Activated CD4-positive, alpha-beta T cell treated with anti-CD3 and anti-CD28 coated beads, Interleukin-2, amount 50 U/mL, for 4 hours (primary cell): ENCODE measurements around the gene ZNF771.
A peak's percentile ranks its signal among the peaks of the same experiment; 100 is the strongest.

ENCODE experiments used
- DNase-seq, 2 experiments: peaks; one replicate each; pipeline ENCODE4 v3.0.0-alpha.2; 2020

ZNF771 gene

DNA sequence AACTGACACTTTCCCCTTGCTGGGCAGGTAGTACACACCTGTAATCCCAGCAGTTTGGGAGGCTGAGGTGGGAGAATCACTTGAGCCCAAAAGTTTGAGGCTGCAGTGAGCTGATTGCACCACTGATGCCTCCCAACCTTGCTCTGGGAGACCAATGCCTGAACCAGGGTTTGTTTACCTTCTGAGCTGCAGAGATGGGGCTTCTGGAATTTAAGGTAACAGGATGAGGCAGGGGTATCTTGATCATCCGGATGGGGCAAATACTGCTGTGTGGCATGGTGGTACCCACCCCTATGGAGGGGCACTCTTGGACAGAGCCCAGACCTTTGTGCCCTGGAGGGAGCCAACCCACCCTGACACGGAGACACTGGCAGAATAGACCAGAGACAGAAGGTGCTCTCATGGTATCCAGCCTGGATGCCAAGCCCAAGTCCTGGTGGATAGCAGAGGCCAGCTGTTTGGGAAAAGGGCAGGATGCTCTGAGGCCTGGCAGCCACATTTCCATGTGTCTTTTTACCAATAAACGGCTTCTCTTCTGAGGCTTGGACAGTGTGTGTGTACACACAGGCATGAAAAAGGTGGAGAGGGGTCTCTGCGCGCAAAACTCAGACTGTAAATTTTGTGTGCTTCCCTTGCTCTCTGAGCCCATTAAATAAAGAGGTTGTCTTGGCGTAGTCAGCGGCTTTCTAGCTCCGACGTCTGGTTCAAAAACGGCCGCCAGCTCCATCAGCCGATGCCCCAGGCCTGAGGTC is 7.8 kb upstream of the ZNF771 start:
- DNase-seq, result no peak

DNA sequence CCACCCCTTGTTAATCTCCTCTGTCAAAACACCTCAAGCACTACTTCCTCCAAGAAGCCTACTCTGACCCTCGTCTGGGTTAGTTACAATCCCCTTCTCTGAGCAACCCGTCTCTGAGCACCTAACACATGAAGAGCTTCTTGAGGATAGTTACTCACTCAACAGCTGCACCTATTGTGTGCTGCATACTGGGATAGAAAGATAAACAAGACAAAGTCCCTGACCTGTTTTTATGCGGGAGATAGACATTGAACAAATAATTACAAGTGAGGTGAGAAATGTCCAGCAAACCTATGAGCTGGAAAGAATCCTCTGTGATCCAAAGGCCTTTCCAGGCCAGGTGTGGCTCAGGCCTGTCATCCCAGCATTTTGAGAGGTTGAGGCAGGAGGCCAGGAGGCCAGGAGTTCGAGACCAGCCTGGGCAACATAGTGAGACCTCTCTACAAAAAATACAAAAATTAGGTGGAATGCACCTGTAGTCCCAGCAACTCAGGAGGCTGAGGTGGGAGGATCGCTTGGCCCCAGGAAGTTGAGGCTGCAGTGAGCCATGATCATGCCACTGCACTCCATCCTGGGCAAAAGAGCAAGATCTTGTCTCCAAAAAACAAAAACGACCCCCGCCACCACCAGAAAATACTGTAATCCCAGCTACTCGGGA is 5.5 kb upstream of the ZNF771 start:
- no peak for DNase-seq

DNA sequence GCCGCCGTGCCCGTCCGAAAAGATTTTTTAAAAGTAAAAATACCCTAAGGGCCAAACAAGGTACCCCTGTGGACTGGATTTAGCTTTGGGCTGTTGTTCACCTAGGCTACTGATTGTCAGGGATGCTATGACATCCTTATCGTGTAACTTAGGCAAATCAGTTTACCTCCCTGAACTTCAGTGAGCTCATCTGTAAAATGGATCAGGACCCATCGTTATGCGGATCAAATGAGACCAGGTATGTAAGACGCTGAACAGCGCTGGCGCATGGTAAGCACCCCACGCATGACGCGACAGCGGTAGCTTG is 658 bp upstream of the ZNF771 start:
- no peak for DNase-seq

GRCh38 chr16:30407804-30408534 is 563 bp downstream of the ZNF771 start:
- no peak for DNase-seq

DNA sequence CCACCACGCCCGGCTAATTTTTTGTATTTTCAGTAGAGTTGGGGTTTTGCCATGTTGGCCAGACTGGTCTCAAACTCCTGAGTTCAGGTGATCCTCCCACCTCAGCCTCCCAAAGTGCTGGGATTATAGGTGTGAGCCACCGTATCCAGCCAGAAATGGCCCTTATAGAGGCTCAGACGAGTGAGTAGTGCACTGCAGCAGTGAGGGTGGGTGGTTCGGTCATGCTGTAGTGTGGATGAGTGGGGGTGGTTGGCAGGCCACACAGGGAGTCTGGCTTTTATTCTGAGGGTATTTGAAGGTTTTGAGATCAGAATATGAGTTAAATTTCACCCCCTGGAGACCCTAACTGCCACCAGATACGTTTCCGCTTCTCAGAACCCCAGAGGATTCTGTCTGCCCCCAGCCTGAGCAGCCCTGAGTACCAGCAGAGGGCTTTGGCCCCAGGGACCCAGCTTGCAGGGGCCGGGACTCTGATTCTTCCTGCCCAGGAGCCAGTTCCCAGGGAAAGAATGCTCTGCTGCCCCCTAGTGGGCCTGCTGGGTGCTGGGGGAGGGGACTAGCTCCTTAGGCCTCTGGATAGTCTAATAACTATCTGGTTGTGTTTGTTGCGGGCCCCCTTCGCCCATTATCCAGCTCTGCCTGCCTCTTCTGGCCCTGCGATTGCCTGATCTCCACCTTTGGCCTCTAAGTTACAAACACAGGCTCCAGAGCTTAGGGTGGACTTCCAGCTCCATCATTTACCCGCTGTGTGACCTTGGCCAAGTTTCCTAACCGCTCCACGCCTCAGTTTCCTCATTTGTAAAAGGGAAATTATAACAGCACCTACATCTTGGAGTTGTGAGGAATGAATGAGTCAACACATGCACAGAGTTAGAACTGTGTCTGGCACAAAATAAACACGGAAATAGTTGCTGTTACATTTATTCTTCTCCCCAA is 2.0 kb downstream of the ZNF771 start:
- peak; percentile 91 to 95 for DNase-seq

DNA sequence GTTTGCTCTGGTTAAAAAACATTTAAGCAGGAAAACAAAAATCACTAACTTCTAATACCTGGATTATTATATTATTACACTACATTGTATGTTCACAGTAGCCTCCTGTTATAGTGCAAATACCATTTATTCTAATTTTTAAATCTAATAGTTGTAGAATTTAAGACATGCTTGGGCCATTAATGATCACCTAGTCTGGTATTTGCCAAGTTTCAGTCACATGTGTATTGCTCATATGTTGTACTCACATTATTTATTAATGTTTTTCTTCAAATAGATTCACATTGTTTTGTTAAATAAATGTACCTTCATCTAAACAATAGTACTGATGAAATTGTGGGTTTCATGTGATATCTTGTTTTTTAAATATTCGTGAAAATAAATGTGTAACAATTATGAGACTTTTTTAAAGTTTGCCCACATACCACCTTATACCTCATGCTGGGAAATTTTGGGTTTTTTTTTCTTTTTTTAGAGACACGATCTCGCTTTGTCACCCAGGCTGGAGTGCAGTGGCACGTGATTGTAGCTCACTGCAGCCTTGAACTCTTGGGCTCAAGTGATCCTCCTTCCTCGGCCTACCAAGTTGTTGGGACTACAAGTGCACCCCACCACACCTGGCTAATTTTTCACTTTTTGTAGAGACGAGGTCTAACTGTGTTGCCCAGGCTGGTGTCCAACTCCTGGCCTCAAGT is 5.9 kb downstream of the ZNF771 start:
- no peak for DNase-seq

- no peak for DNase-seq
Observed at GRCh38 chr16:30414159-30414558, 6.8 kb downstream of the ZNF771 start.

GRCh38 chr16:30416047-30416603 is 8.7 kb downstream of the ZNF771 start:
- no peak for DNase-seq

GRCh38 chr16:30416624-30417528 is 9.5 kb downstream of the ZNF771 start:
- no peak for DNase-seq

GRCh38 chr16:30417529-30418349 is 10.3 kb downstream of the ZNF771 start:
- DNase-seq, result peak; percentile 82 to 86

- DNase-seq, result no peak
Observed at GRCh38 chr16:30418350-30419181, 11.2 kb downstream of the ZNF771 start.

GRCh38 chr16:30421010-30421409 is 13.6 kb downstream of the ZNF771 start:
- DNase-seq, result no peak

DNA sequence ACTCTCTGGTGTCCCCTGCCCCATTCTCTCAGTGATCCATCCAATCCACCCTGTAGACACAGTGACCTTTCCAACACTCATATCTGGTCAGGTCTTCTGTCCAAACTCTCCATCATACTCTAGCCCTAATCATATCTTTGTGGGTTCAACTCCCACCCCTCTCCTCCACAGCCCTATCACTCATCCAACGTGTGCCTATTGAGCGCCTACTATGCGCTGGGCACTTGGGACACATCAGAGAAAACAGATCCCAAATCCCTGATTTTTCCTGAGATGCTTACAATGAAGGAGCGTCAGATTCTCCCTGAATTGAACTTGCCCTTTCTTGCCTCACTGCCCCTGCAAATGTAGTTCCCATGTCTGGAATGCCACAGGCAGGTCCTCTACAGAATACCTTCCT is 20.6 kb downstream of the ZNF771 start:
- no peak for DNase-seq

GRCh38 chr16:30429418-30429677 is 21.9 kb downstream of the ZNF771 start:
- DNase-seq, result no peak

DNA sequence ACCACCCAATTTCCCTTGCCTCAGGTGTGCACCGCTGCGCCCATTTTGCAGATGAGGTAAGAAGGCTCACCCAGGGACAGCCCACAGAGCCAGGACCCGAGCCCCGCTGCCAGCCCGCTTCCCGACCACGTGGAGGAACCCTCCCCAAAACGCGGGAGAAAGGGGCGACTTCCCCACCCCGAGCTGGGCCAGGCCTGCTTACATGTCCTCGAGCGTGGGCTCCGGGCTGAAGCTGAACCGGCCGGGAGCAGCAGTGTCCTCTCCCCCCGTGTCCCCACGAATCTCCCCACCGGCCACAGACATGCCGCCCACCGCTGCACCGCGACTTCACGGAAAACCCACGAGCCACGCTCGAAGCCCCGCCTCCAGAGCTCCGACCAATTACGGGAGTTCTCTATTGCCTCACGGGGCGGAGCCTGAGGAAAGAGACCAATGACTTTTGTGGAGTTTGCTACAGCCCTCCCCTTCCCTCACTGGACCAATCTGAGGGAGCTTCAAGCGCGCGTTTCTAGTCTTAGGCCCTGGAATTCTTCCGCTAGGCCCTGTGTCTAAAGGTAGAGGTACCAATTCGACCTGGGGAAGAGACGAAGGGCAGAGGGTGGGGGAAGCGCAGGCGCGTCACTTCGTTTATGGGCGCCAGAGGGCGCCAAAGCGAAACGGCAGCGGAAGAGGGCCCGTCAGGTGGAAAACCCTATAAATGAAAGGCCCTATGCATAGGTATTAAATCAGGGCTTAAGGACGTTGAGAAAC is 22.4 kb downstream of the ZNF771 start, which contains the start of gene DCTPP1:
TSS of gene DCTPP1 (minus strand) at position 353 of the 750 bp plus-strand sequence. CDS start at position 303, 50 bp downstream.
- peak; percentile 96 for DNase-seq

DNA sequence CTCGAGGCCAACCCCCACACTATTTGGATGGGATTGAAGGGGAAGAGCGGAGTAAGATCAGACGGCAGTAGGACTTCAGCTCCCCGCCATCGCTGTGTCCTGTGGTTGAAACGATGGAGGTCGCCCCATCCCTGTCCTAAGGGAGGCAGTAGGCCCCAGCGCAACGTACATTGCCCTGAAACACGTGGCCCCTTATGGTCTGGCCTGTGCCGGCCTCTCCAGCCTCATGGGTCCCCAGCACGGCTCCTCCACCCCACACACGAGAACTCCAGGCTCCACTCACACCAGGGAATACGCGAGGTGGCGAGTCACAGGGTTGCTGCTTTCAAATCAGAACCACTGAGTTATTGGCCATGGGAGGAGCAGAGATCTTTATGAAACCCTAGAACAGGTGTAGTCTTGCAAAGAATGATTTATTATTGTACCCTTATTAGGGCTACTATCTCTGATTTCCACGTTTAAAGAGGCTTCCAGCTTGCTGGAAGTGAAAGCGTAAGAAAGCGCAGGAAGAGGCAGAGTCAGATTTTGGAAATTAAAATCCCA is 23.1 kb downstream of the ZNF771 start:
- no peak for DNase-seq

DNA sequence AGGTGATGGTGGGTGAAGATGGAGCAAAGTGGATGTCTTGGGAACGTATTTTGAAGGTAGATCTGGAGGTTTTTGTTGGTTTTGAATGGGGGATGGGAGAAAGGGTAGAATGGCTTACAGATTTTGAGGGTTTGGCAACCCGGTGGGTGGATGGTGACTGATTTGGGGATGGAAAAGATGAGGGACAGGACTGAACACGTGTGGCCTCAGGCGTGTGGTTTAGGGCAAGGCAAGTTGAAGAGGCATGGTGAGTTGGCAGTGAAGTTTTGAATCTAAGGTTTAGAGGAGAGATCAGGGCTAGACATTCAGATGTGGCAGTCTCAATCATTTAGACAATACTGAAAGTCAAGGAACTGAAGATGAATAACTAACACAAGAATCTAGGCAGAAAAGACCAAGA is 27.4 kb downstream of the ZNF771 start:
- peak in 1 of 2 experiments; percentile 19 for DNase-seq

DNA sequence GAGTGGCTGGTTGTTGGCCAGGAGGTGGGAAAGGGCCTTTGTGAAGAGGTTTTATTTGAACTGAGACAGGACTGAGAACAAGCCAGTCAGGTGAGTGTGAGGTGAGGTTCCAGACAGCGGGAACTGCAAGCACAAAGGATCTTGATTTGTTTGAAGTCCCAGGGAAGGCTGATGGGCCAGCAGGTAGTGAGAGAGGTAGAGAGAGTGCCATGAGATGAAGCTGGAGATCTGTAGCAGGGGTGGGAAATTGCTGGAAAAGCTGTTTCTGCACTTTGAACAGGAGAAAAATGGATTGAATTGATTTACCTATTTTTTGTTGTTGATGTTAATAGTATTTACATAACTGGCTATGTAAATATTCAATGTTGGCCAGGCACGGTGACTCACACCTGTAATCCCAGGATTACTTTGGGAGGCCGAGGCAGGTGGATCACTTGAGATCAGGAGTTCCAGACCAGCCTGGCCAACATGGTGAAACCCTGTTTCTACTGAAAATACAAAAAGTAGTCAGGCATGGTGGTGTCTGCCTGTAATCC is 30.2 kb downstream of the ZNF771 start:
- DNase-seq, result no peak
